GM23338 (cell line): Measurements from ENCODE around the gene PI4K2A. TPM values are rescaled to one million over a fixed set of nuclear protein-coding genes. Genes with fewer than 3 reads are reported as not detected.

Experiments
- ATAC-seq: fragments of 200-7000 bp; cut with Tn5 transposase; 3 replicates; pipeline ENCODE4 v1.9.1; 2020
- DNase-seq: peaks from one replicate; pipeline ENCODE4 v3.0.0-alpha.2; 2015; ENCODE audit warnings: low spot score
- H2AFZ ChIP-seq: fragments of 200-600 bp; sonication (generic); 2 replicates; pipeline ENCODE4 v1.8.0; 2016; ENCODE audit warnings: antibody characterized with exemption, mild to moderate bottlenecking, moderate library complexity
- H3F3A ChIP-seq: fragments of 200-600 bp; sonication (generic); replicated peaks from 2 replicates; pipeline ENCODE4 v1.8.0; 2017; ENCODE audit warnings: antibody characterized with exemption, mixed run types, low read depth
- H3K27ac ChIP-seq: fragments of 200-600 bp; sonication (generic); 2 replicates; pipeline ENCODE4 v1.6.1; 2016; ENCODE audit warnings: low read depth
- H3K27me3 ChIP-seq: fragments of 200-600 bp; sonication (generic); 2 replicates; pipeline ENCODE4 v1.8.0; 2016; ENCODE audit warnings: mild to moderate bottlenecking, mixed run types, moderate library complexity; ENCODE audit not compliant: insufficient read depth
- H3K36me3 ChIP-seq: fragments of 200-600 bp; sonication (generic); 2 replicates; pipeline ENCODE4 v1.8.0; 2016; ENCODE audit warnings: mild to moderate bottlenecking; ENCODE audit not compliant: insufficient read depth
- H3K4me1 ChIP-seq: fragments of 200-600 bp; sonication (generic); 2 replicates; pipeline ENCODE4 v1.8.0; 2016; ENCODE audit warnings: mild to moderate bottlenecking, moderate library complexity; ENCODE audit not compliant: insufficient read depth
- H3K4me2 ChIP-seq: fragments of 200-600 bp; sonication (generic); 2 replicates; pipeline ENCODE4 v1.7.1; 2017; ENCODE audit warnings: mixed run types
- H3K4me3 ChIP-seq: fragments of 200-600 bp; sonication (generic); 2 replicates; pipeline ENCODE4 v1.6.1; 2016; ENCODE audit warnings: mixed run types
- H3K79me2 ChIP-seq: fragments of 200-600 bp; sonication (generic); replicated peaks from 2 replicates; pipeline ENCODE4 v1.8.0; 2017; ENCODE audit warnings: mild to moderate bottlenecking; ENCODE audit not compliant: insufficient read depth
- H3K9me2 ChIP-seq: fragments of 200-600 bp; sonication (generic); 2 replicates; pipeline ENCODE4 v1.8.0; 2017; ENCODE audit not compliant: insufficient read depth
- H4K20me1 ChIP-seq: fragments of 200-600 bp; sonication (generic); replicated peaks from 2 replicates; pipeline ENCODE4 v1.8.0; 2017; ENCODE audit warnings: mild to moderate bottlenecking; ENCODE audit not compliant: insufficient read depth
- H3K27ac Mint-ChIP-seq: 2 replicates; pipeline ENCODE4 v1.8.0; 2020; ENCODE audit warnings: inconsistent platforms, mild to moderate bottlenecking, moderate library complexity, mixed read lengths
- H3K27me3 Mint-ChIP-seq: 3 replicates; pipeline ENCODE4 v1.8.0; 2022; ENCODE audit warnings: low read depth, mild to moderate bottlenecking, moderate library complexity, mixed read lengths, inconsistent platforms; ENCODE audit not compliant: insufficient read depth, poor library complexity
- H3K36me3 Mint-ChIP-seq: 3 replicates; pipeline ENCODE4 v1.8.0; 2021; ENCODE audit warnings: low read depth, mild to moderate bottlenecking, inconsistent platforms, moderate library complexity, mixed read lengths
- H3K4me1 Mint-ChIP-seq: 3 replicates; pipeline ENCODE4 v1.8.0; 2020; ENCODE audit warnings: mild to moderate bottlenecking, inconsistent platforms, mixed read lengths
- H3K4me3 Mint-ChIP-seq: 3 replicates; pipeline ENCODE4 v1.8.0; 2021; ENCODE audit warnings: moderate library complexity, mild to moderate bottlenecking, inconsistent platforms, mixed read lengths
- H3K9me3 Mint-ChIP-seq: 3 replicates; pipeline ENCODE4 v1.8.0; 2020; ENCODE audit warnings: moderate library complexity, mild to moderate bottlenecking, inconsistent platforms, mixed read lengths
- CREB1 ChIP-seq: fragments of 250-450 bp; sonication (Bioruptor Pico); IDR thresholded peaks from 2 replicates; pipeline ENCODE4 v1.5.0; 2020; ENCODE audit warnings: low read depth, mild to moderate bottlenecking, moderate library complexity
- CTCF ChIP-seq, 2 experiments: fragments of 200-600 bp in 1 of 2; sonication (generic) in 1 of 2; conservative IDR thresholded peaks; 2 replicates each; pipeline versions ENCODE4 v1.5.1 to v1.6.1; 2016 to 2017; ENCODE audit warnings: antibody characterized with exemption in 2 of 2, low read depth in 2 of 2, mild to moderate bottlenecking in 2 of 2, moderate library complexity in 1 of 2
- EZH2 ChIP-seq: fragments of 200-600 bp; sonication (generic); IDR thresholded peaks from one replicate; pipeline ENCODE4 v1.8.0; 2017; ENCODE audit warnings: antibody characterized with exemption, mild to moderate bottlenecking, low read depth; ENCODE audit not compliant: unreplicated experiment
- JUNB ChIP-seq: IDR thresholded peaks from one replicate; pipeline ENCODE4 v1.6.1; 2016; ENCODE audit warnings: antibody characterized with exemption; ENCODE audit not compliant: unreplicated experiment
- STAT1 ChIP-seq: IDR thresholded peaks from one replicate; pipeline ENCODE4 v1.6.1; 2016; ENCODE audit warnings: antibody characterized with exemption; ENCODE audit not compliant: unreplicated experiment
- ZNF331 ChIP-seq: fragments of 250-450 bp; sonication (Bioruptor Pico); IDR thresholded peaks from 2 replicates; pipeline ENCODE4 v1.5.0; 2020; ENCODE audit warnings: low read depth, mild to moderate bottlenecking, moderate library complexity
- polyA plus RNA-seq: library from polyadenylated mRNA; unstranded; fragments of >200 nt; fragmentation: Nextera tagmentation; extraction: Ambion mirVana; gene quantifications from 2 replicates; pipeline ENCODE4 v1.2.1, GENCODE V29; 2016
- total RNA-seq: library from RNA; depleted of rRNA; stranded (reverse); fragments of >200 nt; shearing (Covaris generic); gene quantifications from 2 replicates; pipeline ENCODE4 v1.2.3, GENCODE V29; 2014; rRNA removed

Gene PI4K2A
- total and polyA plus RNA-seq, 2 experiments from 2014 or later = 8.1 to 29.2 TPM

DNA sequence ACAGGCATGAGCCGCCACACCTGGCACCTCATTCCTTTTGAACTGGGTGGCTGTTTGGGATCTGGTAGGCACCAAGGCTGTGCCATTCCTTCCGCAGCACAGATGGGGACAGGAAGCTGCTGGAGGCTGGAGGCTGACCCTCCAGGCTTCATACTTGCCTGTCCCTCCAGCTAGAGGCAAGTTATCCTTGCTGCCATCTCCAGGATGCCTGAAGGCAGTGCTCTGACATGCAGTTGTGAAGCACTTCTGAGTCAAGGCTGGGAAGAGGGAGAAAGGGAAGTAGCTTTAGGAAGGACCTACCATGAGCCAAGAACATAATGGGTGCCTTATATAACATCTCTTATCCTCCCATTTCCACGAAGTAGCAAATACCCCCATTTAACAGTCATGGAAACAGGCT lies 82.5 kb downstream of the PI4K2A start:
- Mint-ChIP-seq H3K9me3 (peaks cover 3% of the 10 kb centered on the region; the same call in 1 of the 3 replicates), H3K4me3 (no peak overlapping the region), H3K36me3 (peaks cover 23% of the 10 kb centered on the region), H3K4me1 (peaks cover 23% of the 10 kb centered on the region), H3K27me3 (peaks cover 4% of the 10 kb centered on the region), H3K27ac (no peak overlapping the region)
- H3K9me2 ChIP-seq = no peaks in the 10 kb centered on the region
- no peak for ATAC-seq
- peaks cover 22% of the 10 kb centered on the region for H3K4me1 ChIP-seq
- H2AFZ ChIP-seq = no peak overlapping the region
- no peaks in the 10 kb centered on the region for H3K27me3 ChIP-seq
- TF ChIP-seq CTCF (conservative IDR thresholded peaks at IDR 0.05; ENCODE audit: low read depth in 2 of 2) (peak in 1 of 2 experiments; percentile 43; a peak in 2 of 4 replicates), CREB1 (CRISPR knock-in tag) (no peak), STAT1 (no peak), EZH2 (no peak), JUNB (no peak)
- DNase-seq = no peak
- no peak overlapping the region for H3K4me3 ChIP-seq
- H4K20me1 ChIP-seq = no peaks in the 10 kb centered on the region
- no peak overlapping the region for H3K4me2 ChIP-seq
- H3K36me3 ChIP-seq = no peaks in the 10 kb centered on the region
- no peaks in the 10 kb centered on the region for H3K79me2 ChIP-seq
- H3K27ac ChIP-seq = no peak overlapping the region
- H3F3A ChIP-seq = peaks cover 10% of the 10 kb centered on the region; the same call in 1 of the 2 replicates

DNA sequence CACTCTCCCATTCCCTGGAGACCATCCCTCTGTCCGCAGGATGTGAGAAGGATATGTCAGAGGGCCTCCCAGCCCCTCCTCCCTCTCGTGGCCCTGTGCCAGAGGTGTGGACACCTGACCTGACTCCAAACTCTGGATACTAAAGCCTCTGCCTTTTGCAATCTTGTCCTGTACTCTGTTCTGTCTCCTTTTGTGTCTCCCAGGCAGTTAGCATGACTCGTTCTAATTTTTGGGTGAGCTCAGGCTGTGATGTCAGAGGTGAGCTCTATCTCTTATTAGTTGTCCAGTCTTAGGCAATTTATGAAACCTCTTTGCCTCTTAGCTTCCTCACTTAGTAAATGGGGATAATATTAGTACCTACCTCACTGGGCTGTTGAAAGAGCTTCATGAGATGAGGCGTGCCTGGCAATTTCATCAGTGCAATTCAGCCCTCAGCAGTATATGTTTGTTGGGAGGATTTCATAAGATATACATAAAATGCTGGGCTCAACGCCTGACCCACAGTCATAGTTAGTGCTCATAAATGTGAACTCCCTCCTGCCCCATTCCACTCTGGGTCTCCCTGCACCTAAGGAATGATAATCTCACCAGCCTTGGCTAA lies 84.0 kb downstream of the PI4K2A start:
- no peak for ATAC-seq
- no peaks in the 10 kb centered on the region for H3K79me2 ChIP-seq

More for the DNA sequence above, 84.0 kb downstream of the PI4K2A start:
- Histone ChIP-seq H2AFZ (no peak overlapping the region), H3K36me3 (no peaks in the 10 kb centered on the region), H4K20me1 (no peaks in the 10 kb centered on the region), H3K9me2 (no peaks in the 10 kb centered on the region), H3K4me1 (peaks cover 8% of the 10 kb centered on the region), H3K27ac (no peak overlapping the region), H3K27me3 (no peaks in the 10 kb centered on the region), H3F3A (0 out of 2 replicates have a peak, but pooled peaks cover 2% of the 10 kb centered on the region), H3K4me3 (no peak overlapping the region), H3K4me2 (no peak overlapping the region)
- H3K27ac Mint-ChIP-seq = no peak overlapping the region
- TF ChIP-seq ZNF331 (CRISPR knock-in tag) = no peak
- peaks cover 9% of the 10 kb centered on the region for H3K4me1 Mint-ChIP-seq
- H3K4me3 Mint-ChIP-seq = no peak overlapping the region
- peaks cover 4% of the 10 kb centered on the region for H3K27me3 Mint-ChIP-seq
- H3K9me3 Mint-ChIP-seq = peaks cover 3% of the 10 kb centered on the region; the same call in 1 of the 3 replicates
- DNase-seq = no peak
- H3K36me3 Mint-ChIP-seq = peaks cover 11% of the 10 kb centered on the region

Other genes starting within 250 kb of the PI4K2A start
- 62.6 and 66.4 TPM in 2 replicates for gene RRP12, start 239.3 kb upstream of the PI4K2A start, total RNA-seq
- 49.5 and 53.4 TPM in 2 replicates for gene RRP12, start 239.3 kb upstream of the PI4K2A start, polyA plus RNA-seq
- gene PGAM1, start 214.5 kb upstream of the PI4K2A start, total RNA-seq = 870 and 930 TPM in 2 replicates
- gene PGAM1, start 214.5 kb upstream of the PI4K2A start, polyA plus RNA-seq = 492 and 497 TPM in 2 replicates
- 63.6 and 66.3 TPM in 2 replicates for gene EXOSC1, start 194.7 kb upstream of the PI4K2A start, total RNA-seq
- gene EXOSC1, start 194.7 kb upstream of the PI4K2A start, polyA plus RNA-seq = 127 and 131 TPM in 2 replicates
- 58.1 and 58.2 TPM in 2 replicates for gene ZDHHC16, start 194.5 kb upstream of the PI4K2A start, total RNA-seq
- 33.3 and 35.1 TPM in 2 replicates for gene ZDHHC16, start 194.5 kb upstream of the PI4K2A start, polyA plus RNA-seq
- 221 and 252 TPM in 2 replicates for gene MMS19, start 142.2 kb upstream of the PI4K2A start, total RNA-seq
- gene MMS19, start 142.2 kb upstream of the PI4K2A start, polyA plus RNA-seq = 74.7 and 81.5 TPM in 2 replicates
- 21.5 and 29.0 TPM in 2 replicates for gene UBTD1, start 141.7 kb upstream of the PI4K2A start, total RNA-seq
- 17.3 and 20.4 TPM in 2 replicates for gene UBTD1, start 141.7 kb upstream of the PI4K2A start, polyA plus RNA-seq
- gene ANKRD2, start 67.9 kb upstream of the PI4K2A start, total RNA-seq = not detected in 2 replicates
- not detected in 2 replicates for gene ANKRD2, start 67.9 kb upstream of the PI4K2A start, polyA plus RNA-seq
- not detected in 2 replicates for gene HOGA1, start 56.3 kb upstream of the PI4K2A start, total RNA-seq
- 0.15 TPM in 1 of 2 replicates, not detected in the other for gene HOGA1, start 56.3 kb upstream of the PI4K2A start, polyA plus RNA-seq
- not detected in 2 replicates for gene C10orf62, start 51.0 kb upstream of the PI4K2A start, total RNA-seq
- gene C10orf62, start 51.0 kb upstream of the PI4K2A start, polyA plus RNA-seq = not detected in 2 replicates
- 9.0 and 17.6 TPM in 2 replicates for gene MORN4, start 7.2 kb upstream of the PI4K2A start, total RNA-seq
- 49.5 and 50.0 TPM in 2 replicates for gene MORN4, start 7.2 kb upstream of the PI4K2A start, polyA plus RNA-seq
- 7.4 and 8.2 TPM in 2 replicates for gene AVPI1, start 46.6 kb downstream of the PI4K2A start, total RNA-seq
- gene AVPI1, start 46.6 kb downstream of the PI4K2A start, polyA plus RNA-seq = 7.6 and 8.9 TPM in 2 replicates
- 19.3 and 23.7 TPM in 2 replicates for gene MARVELD1, start 73.1 kb downstream of the PI4K2A start, total RNA-seq
- 7.3 and 8.7 TPM in 2 replicates for gene MARVELD1, start 73.1 kb downstream of the PI4K2A start, polyA plus RNA-seq
- 20.7 and 25.8 TPM in 2 replicates for gene ZFYVE27, start 96.5 kb downstream of the PI4K2A start, total RNA-seq
- gene ZFYVE27, start 96.5 kb downstream of the PI4K2A start, polyA plus RNA-seq = 13.3 and 15.0 TPM in 2 replicates
- 3.5 and 5.1 TPM in 2 replicates for gene SFRP5, start 131.3 kb downstream of the PI4K2A start, total RNA-seq
- gene SFRP5, start 131.3 kb downstream of the PI4K2A start, polyA plus RNA-seq = 2.4 and 3.4 TPM in 2 replicates
- gene GOLGA7B, start 209.2 kb downstream of the PI4K2A start, total RNA-seq = 0.14 and 0.16 TPM in 2 replicates
- gene GOLGA7B, start 209.2 kb downstream of the PI4K2A start, polyA plus RNA-seq = 0.15 TPM in 1 of 2 replicates, not detected in the other